NK-92 treated with Interleukin-12 subunit alpha and Interleukin-12 subunit beta, amount 100 ng/mL, for 24 hours (cell line): ENCODE data around the gene RASEF.
"Not testable (repeated sequence)": the region's sequence is repeated elsewhere in the genome, so short reads cannot be mapped to it uniquely, and the experiment has no call there.

Experiments used
- DNase-seq: peaks from one replicate; lab custom pipeline; 2025; lab: John Stamatoyannopoulos, UW

The RASEF gene

GRCh38 chr9:82970359-82970758, 92.6 kb downstream of the RASEF start:
- DNase-seq: no peak

- DNase-seq: no peak
These were observed 93.7 kb downstream of the RASEF start for GRCh38 chr9:82969291-82969690.

- no peak for DNase-seq
These were observed 94.1 kb downstream of the RASEF start for GRCh38 chr9:82968816-82969215.

DNA sequence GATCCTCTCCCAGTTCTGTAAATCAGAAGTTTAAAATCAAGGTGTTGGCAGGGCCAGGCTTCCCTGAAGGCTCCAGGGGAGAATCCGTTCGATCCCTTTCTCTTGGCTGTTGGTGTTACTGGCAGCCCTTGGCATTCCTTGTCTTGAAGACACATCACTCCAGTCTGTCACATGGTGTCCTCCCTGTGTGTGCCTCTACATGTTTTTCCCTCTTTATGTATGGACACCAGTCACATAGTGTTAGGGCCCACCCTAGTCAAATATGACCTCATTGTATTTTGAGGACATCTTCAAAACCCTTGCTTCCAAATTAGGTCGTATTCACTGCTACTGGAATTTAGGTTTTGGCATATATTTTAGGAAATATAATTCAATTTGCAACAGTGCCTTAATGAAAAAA, 94.6 kb downstream of the RASEF start:
- no peak for DNase-seq

DNA sequence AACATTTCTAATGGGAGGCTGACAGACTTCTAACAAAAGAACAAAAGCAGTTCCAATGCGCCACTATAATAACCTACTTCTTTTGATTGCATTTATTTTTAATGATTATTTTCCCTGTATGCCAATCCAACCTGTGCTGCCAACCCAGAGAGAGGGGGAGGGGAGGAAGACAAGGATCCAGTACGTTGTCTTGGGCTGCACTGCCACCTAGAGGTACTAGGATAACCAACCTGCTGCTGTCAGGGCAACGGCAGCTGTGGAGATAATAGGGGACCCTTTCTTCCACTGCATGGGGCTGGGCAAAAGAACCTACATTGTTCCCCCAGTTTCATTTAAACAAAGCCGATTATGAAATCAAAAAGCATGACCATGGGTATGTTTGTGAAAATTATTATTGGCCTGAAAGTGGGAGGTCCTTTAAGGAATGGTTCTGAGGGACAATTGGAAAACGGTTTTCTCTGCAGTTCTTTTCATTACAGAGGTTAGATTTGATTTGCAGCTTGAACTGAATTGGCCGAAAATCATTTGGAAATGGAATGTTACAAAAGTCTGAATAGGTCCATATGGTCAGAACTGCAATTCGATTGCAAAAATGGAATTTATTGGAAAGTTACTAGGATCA, 101.3 kb downstream of the RASEF start:
- DNase-seq: peak; percentile 11

DNA sequence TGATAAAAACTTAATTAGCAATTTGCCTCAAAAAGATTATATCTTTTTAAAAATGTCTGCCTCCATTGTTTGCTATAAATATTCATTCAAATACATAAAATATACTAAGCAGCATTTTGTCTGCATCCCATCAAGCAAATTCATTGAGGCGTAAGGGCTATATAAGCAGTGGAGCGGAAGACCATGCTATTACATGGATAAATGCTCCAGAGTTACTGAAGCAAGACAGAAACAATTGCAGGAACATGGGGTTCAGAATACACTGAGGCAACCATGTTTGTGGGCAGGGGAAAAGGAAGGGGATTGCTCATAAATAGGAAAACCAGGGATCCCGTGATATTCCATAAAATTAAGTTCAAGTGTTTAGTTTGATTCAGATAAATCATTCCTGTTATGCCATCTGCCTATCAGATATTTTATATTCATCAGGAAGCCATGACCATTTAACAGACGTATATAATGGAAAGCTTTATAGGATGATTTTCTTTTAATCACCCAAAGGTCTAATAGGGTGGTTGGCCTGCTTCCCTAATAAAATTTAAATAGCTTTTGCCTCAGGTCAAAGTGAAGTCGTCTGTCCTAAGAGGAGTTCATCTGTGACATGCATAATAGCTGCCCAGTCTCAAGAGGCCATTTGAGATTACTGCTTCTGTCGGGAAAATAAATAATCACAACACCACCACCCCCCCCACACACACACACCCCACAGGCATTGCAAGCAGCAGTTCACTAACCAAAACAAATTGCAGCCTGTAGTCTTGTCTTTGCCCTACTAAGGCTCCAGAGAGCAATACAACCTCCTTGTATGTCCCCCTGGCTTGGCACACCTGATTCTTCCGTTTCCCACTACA, 105.2 kb downstream of the RASEF start:
- no peak for DNase-seq

GRCh38 chr9:82949203-82949602, 113.7 kb downstream of the RASEF start:
- no peak for DNase-seq

DNA sequence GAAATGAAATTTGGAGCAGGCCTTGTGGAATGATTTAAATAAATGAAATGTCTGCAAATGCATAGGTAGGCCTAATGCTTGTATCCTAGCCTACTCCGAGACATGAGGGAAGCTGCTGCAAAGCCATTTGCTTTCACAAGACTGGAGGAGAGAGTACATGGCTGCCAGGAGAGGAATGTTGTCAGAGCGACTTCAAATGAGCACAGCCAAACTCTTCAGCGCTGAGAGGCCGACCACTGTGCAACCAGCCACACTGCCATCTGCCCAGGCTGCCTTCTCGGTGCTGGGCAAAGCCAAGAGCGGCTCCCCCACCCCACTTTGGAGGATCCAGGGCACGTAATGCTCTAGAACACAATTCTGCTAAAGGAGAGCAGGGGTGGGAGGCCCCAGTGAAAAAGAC, 122.6 kb downstream of the RASEF start:
- DNase-seq: no peak

GRCh38 chr9:82939451-82939850, 123.5 kb downstream of the RASEF start:
- DNase-seq: no peak

DNA sequence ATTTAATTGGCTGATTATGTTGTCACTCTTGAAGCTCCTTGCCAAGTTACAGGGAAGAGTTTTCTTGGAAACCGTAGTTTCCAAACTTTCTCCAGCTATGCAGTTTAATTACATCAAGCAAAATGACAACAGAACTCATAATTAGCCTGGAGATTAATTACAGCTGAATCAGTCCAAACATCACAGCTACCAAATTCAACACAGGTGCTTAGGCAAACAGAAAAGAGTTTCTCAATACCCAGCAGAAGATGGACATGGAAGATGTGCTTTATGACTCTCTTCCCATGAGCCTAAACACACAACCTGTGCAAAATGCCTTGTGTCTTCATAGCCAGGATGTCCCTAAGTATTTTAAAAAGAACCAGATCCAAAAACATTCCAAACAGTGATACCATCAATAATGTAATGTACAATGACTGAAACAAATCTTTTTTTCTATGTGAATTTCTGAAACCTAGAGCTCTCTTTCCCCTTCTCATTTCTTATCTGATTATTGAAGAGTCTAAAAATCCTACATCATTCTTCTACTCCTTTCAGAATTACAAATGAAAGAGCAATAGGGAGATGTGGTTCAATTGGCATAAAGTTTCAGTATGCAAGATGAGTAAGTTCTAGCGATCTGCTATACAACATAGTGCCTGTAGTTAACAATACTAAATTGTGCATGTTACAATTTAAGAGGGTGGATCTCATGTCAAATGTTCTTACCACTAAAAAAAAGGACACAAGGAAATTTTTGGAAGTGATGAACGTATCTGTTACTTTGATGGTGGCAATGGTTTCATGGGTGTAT, 124.3 kb downstream of the RASEF start:
- no peak for DNase-seq

GRCh38 chr9:82936561-82936960, 126.4 kb downstream of the RASEF start:
- not testable (repeated sequence) for DNase-seq

- no peak for DNase-seq
These were observed 128.0 kb downstream of the RASEF start for GRCh38 chr9:82934949-82935348.

DNA sequence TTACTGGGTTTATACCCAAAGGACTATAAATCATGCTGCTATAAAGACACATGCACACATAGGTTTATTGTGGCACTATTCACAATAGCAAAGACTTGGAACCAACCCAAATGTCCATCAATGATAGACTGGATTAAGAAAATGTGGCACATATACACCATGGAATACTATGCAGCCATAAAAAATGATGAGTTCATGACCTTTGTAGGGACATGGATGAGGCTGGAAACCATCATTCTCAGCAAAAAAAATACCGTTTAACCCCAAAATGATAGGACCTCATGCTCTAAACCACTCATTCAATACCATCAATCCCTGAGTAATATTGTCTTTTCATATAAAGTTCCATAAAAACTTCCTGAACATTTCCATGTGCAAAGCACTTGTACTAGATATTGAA, 128.9 kb downstream of the RASEF start:
- DNase-seq: not testable (repeated sequence)

GRCh38 chr9:82930116-82930515, 132.8 kb downstream of the RASEF start:
- DNase-seq: no peak
